Measurements from ENCODE around the gene CLIP1.
"Not testable (repeated sequence)": the region's sequence is repeated elsewhere in the genome, so short reads cannot be mapped to it uniquely, and the experiment has no call there.

The CLIP1 gene

GRCh38 chr12:122403115-122403770 is 19.2 kb downstream of the CLIP1 start:
- TF ChIP-seq CTCF (conservative IDR thresholded peaks at IDR 0.05; ENCODE audit: low read depth), result no peak
- POLR2A ChIA-PET (ENCODE audit: low non-redundant PET), result interaction anchor here (0.7 kb wide), 1 partner anchor 19 kb away, joined by 6 read pairs; the partner anchor contains the start of gene CLIP1
- DNase-seq (ENCODE audit: low spot score), result no peak
- CTCF ChIA-PET, result interaction anchor here (0.6 to 0.8 kb wide), 2 partner anchors 56 to 68 kb away, joined by 3 to 5 read pairs; no protein-coding TSS in a partner anchor
- H3K27ac ChIP-seq, result peak overlapping the region; percentile 44

- TF ChIP-seq CTCF (conservative IDR thresholded peaks at IDR 0.05; ENCODE audit: low read depth), result no peak
- POLR2A ChIA-PET (ENCODE audit: low non-redundant PET), result interaction anchor here (0.8 kb wide), 1 partner anchor 11 kb away, joined by 3 read pairs; no protein-coding TSS in a partner anchor
- CTCF ChIA-PET, result no interaction called here
- no peak for DNase-seq (ENCODE audit: low spot score)
- peak overlapping the region; percentile 98 for H3K27ac ChIP-seq
Measured at GRCh38 chr12:122402264-122402663, 20.2 kb downstream of the CLIP1 start.

GRCh38 chr12:122399592-122400373 is 22.7 kb downstream of the CLIP1 start:
- H3K27ac ChIP-seq, result peak overlapping the region; percentile 98
- peak; percentile 68 for DNase-seq (ENCODE audit: low spot score)
- CTCF ChIA-PET, result interaction anchor here (0.6 to 2.6 kb wide), 16 partner anchors 11 to 1086 kb away, joined by 3 to 36 read pairs (median 4); partner anchors contain the start of genes CLIP1, DENR and ZCCHC8
- POLR2A ChIA-PET (ENCODE audit: low non-redundant PET), result interaction anchor here (0.9 to 1.1 kb wide), 2 partner anchors 21 to 74 kb away, joined by 4 read pairs; no protein-coding TSS in a partner anchor
- TF ChIP-seq CTCF (conservative IDR thresholded peaks at IDR 0.05; ENCODE audit: low read depth), result peak; percentile 73

GRCh38 chr12:122399254-122399591 is 23.2 kb downstream of the CLIP1 start:
- peak overlapping the region; percentile 98 for H3K27ac ChIP-seq
- ChIA-PET POLR2A (ENCODE audit: low non-redundant PET) (no interaction called here), CTCF (interaction anchor here (0.6 to 2.6 kb wide), 13 partner anchors 11 to 1085 kb away, joined by 3 to 36 read pairs (median 5); partner anchors contain the start of genes CLIP1 and ZCCHC8)
- DNase-seq (ENCODE audit: low spot score), result no peak
- TF ChIP-seq CTCF (conservative IDR thresholded peaks at IDR 0.05; ENCODE audit: low read depth), result no peak

- H3K27ac ChIP-seq, result peak overlapping the region; percentile 27; the same call in 1 of the 2 replicates
- not testable (repeated sequence) for DNase-seq (ENCODE audit: low spot score)
- ChIA-PET POLR2A (ENCODE audit: low non-redundant PET) (interaction anchor here (0.6 kb wide), 1 partner anchor 129 kb away, joined by 4 read pairs; the partner anchor contains the start of gene RSRC2), CTCF (interaction anchor here (1.0 kb wide), 1 partner anchor 19 kb away, joined by 3 read pairs; no protein-coding TSS in a partner anchor)
Measured at GRCh38 chr12:122397981-122398380, 24.5 kb downstream of the CLIP1 start.

GRCh38 chr12:122395319-122395718 is 27.1 kb downstream of the CLIP1 start:
- peak; percentile 46 for DNase-seq (ENCODE audit: low spot score)
- H3K27ac ChIP-seq, result no peak overlapping the region
- POLR2A ChIA-PET (ENCODE audit: low non-redundant PET), result no interaction called here
- CTCF ChIA-PET, result no interaction called here
- TF ChIP-seq CTCF (conservative IDR thresholded peaks at IDR 0.05; ENCODE audit: low read depth), result no peak

Data from RWPE1 (cell line).